H1 (cell line): ENCODE data around the gene PLXNB1. TPM values are rescaled to one million over a fixed set of nuclear protein-coding genes. Genes with fewer than 3 reads are reported as not detected.

ENCODE experiments used
- BACH1 ChIP-seq: IDR thresholded peaks from 2 replicates; pipeline ENCODE4 v1.6.1; 2012; ENCODE audit warnings: low read length, improper control_type of control experiment
- CHD1 ChIP-seq: IDR thresholded peaks from 2 replicates; pipeline ENCODE4 v1.6.1; 2012; ENCODE audit warnings: low read depth, low read length, improper control_type of control experiment
- GTF2F1 ChIP-seq: IDR thresholded peaks from 2 replicates; pipeline ENCODE4 v1.6.1; 2012; ENCODE audit warnings: low read depth, low read length, improper control_type of control experiment, borderline replicate concordance
- JUND ChIP-seq: IDR thresholded peaks from 2 replicates; pipeline ENCODE4 v1.6.1; 2011; ENCODE audit warnings: mild to moderate bottlenecking, improper control_type of control experiment, low read length
- PHF8 ChIP-seq: fragments of 200-600 bp; sonication (generic); conservative IDR thresholded peaks from 2 replicates; pipeline ENCODE4 v1.7.1; 2012; ENCODE audit warnings: low read depth, mild to moderate bottlenecking, inconsistent platforms, low read length, moderate library complexity
- POLR2AphosphoS5 ChIP-seq: IDR thresholded peaks from 2 replicates; pipeline ENCODE4 v1.6.1; 2011; ENCODE audit warnings: low read depth, low read length
- POU5F1 ChIP-seq: IDR thresholded peaks from 2 replicates; pipeline ENCODE4 v1.6.1; 2011; ENCODE audit warnings: low read depth, mild to moderate bottlenecking, low read length, moderate library complexity
- RBBP5 ChIP-seq: IDR thresholded peaks from 2 replicates; pipeline ENCODE4 v1.7.1; 2012; ENCODE audit warnings: low read depth, mild to moderate bottlenecking, inconsistent platforms, low read length, moderate library complexity, borderline replicate concordance
- RXRA ChIP-seq: IDR thresholded peaks from 2 replicates; pipeline ENCODE4 v1.6.1; 2011; ENCODE audit warnings: low read depth, mild to moderate bottlenecking, low read length, moderate library complexity; ENCODE audit not compliant: insufficient read depth
- SIRT6 ChIP-seq: IDR thresholded peaks from one replicate; pipeline ENCODE4 v1.7.1; 2012; ENCODE audit warnings: low read length, inconsistent platforms
- SP1 ChIP-seq: IDR thresholded peaks from 2 replicates; pipeline ENCODE4 v1.6.1; 2011; ENCODE audit warnings: low read depth, low read length
- SP2 ChIP-seq: IDR thresholded peaks from 2 replicates; pipeline ENCODE4 v1.6.1; 2012; ENCODE audit warnings: mild to moderate bottlenecking, low read length, inconsistent platforms
- TBP ChIP-seq: IDR thresholded peaks from 2 replicates; pipeline ENCODE4 v1.6.1; 2011; ENCODE audit warnings: low read depth, low read length, improper control_type of control experiment
- YY1 ChIP-seq: IDR thresholded peaks from 2 replicates; pipeline ENCODE4 v1.6.1; 2011; ENCODE audit warnings: low read depth, mild to moderate bottlenecking, low read length
- polyA plus RNA-seq, 7 experiments: library from polyadenylated mRNA; depleted of rRNA in 3 of 7; stranded (reverse) in 5 of 7; unstranded in 2 of 7; fragments of >200 nt in 5 of 7; fragments of 200-250 nt in 2 of 7; gene quantifications; 1 replicate in 5 of 7; 2 replicates in 1 of 7; 4 replicates in 1 of 7; pipeline versions ENCODE4 v1.2.1 to v1.2.3, GENCODE V29; 2011 to 2013; ENCODE audit warnings: missing spikeins in 2 of 7, mixed read lengths in 2 of 7
- total RNA-seq: library from RNA; stranded (reverse); fragmentation: NEBNext Ultra II Directional; extraction: Animal tissue kit (Norgen Biotek cat#: 25700); gene quantifications from 2 replicates; pipeline ENCODE4 v1.2.1, GENCODE V29; 2021
- TF ChIP-seq, protein P1 (sequence below): IDR thresholded peaks from 2 replicates; pipeline ENCODE4 v1.6.1; 2011; ENCODE audit warnings: low read length, improper control_type of control experiment
- TF ChIP-seq, protein P2 (sequence below), 3 experiments: IDR thresholded peaks; 1 replicate in 2 of 3; 2 replicates in 1 of 3; pipeline versions ENCODE4 v1.5.1 to v1.6.1; 2011; ENCODE audit warnings: low read length in 3 of 3, mild to moderate bottlenecking in 3 of 3, inconsistent platforms in 2 of 3, low read depth in 1 of 3, moderate library complexity in 1 of 3; ENCODE audit not compliant: insufficient read depth in 1 of 3; ENCODE audit errors: control extremely low read depth in 1 of 3
- TF ChIP-seq, protein P3 (sequence below): IDR thresholded peaks from 2 replicates; pipeline ENCODE4 v1.6.1; 2012; ENCODE audit warnings: inconsistent platforms

The PLXNB1 gene
- total and polyA plus RNA-seq, 2 of the 8 experiments (the other 6 are each of a cell fraction or from before 2014, with no cell fraction given) = 109 to 114 TPM

DNA sequence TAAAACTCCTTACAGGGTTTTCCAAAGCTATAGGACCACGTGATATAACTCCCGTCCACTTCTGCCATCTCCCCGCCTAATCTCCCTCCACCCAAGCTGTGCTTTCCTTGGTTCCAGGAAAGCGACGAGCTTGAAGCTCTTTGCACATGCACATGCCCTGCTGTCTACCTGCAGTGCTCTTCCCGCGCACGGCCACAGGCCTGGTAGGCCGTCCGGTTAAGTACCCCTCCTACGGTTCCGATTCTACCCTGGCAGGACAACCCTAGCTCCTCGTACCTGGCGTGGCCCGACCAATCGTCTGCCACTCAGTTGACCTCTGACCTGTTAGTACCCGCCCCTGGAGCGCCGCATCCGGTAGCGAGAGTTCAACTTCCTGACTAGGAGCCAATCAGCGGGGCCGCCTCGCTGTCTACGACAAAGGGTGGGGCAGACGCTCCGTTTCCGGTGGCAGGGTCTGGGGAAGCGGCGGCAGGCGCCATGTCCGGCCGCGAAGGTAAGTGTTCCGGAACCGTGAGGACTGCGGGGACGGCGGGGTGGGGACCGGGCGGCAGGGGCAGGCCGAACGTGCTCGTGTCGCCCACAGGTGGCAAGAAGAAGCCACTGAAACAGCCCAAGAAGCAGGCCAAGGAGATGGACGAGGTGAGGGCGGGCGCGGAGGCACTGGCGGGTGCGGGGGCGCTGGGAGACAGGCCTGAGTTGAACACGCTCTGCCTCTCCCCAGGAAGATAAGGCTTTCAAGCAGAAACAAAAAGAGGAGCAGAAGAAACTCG is 10.1 kb upstream of the PLXNB1 start, which contains the start of the genes CCDC51 and TMA7 (continued):
- TF ChIP-seq, protein P1, sequence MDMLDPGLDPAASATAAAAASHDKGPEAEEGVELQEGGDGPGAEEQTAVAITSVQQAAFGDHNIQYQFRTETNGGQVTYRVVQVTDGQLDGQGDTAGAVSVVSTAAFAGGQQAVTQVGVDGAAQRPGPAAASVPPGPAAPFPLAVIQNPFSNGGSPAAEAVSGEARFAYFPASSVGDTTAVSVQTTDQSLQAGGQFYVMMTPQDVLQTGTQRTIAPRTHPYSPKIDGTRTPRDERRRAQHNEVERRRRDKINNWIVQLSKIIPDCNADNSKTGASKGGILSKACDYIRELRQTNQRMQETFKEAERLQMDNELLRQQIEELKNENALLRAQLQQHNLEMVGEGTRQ = no peak; the same call in 1 of the 2 replicates
- TF ChIP-seq RBBP5 (peak; percentile 47; the same call in 1 of the 2 replicates), GTF2F1 (no peak), POU5F1 (no peak), POLR2AphosphoS5 (peak; percentile 79), TBP (peak; percentile 72; the same call in 1 of the 2 replicates), BACH1 (no peak), SP1 (peak; percentile 84; the same call in 1 of the 2 replicates), RXRA (no peak), PHF8 (peak; percentile 97), CHD1 (no peak), JUND (no peak), SP2 (no peak), YY1 (peak; percentile 89), SIRT6 (no peak)
- TF ChIP-seq, protein P2, sequence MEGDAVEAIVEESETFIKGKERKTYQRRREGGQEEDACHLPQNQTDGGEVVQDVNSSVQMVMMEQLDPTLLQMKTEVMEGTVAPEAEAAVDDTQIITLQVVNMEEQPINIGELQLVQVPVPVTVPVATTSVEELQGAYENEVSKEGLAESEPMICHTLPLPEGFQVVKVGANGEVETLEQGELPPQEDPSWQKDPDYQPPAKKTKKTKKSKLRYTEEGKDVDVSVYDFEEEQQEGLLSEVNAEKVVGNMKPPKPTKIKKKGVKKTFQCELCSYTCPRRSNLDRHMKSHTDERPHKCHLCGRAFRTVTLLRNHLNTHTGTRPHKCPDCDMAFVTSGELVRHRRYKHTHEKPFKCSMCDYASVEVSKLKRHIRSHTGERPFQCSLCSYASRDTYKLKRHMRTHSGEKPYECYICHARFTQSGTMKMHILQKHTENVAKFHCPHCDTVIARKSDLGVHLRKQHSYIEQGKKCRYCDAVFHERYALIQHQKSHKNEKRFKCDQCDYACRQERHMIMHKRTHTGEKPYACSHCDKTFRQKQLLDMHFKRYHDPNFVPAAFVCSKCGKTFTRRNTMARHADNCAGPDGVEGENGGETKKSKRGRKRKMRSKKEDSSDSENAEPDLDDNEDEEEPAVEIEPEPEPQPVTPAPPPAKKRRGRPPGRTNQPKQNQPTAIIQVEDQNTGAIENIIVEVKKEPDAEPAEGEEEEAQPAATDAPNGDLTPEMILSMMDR (IDR thresholded peaks at IDR 0.05; ENCODE audit: control extremely low read depth in 1 of 3, insufficient read depth in 1 of 3, low read depth in 1 of 3, low read length in 3 of 3) = no peak
- TF ChIP-seq, protein P3, sequence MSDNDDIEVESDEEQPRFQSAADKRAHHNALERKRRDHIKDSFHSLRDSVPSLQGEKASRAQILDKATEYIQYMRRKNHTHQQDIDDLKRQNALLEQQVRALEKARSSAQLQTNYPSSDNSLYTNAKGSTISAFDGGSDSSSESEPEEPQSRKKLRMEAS = peak; percentile 93
